ENCODE measurements around the gene PROZ.

The PROZ gene

DNA sequence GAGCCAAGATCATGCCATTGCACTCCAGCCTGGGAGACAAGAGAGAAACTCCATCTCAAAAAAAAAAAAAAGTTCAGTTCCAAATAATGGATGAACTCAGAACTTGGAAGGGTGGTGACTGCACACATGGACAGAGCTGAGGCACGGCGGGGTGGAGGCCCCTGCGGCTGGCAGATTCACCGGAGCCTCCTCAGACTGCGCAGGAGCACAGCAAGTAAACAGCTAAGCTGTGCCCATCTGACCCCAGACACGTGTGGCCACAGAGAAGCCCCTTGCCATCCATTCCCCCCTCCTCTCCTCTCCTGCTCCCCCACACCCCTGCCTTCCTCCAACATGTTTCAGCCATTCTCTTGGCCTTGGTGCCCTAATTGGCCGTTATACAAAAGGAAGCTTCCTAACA lies 15.6 kb upstream of the PROZ start:
- no peak for DNase-seq

GRCh38 chr13:113143466-113144254 lies 14.8 kb upstream of the PROZ start:
- no peak for DNase-seq

GRCh38 chr13:113144255-113144629 lies 14.2 kb upstream of the PROZ start:
- DNase-seq: no peak

- DNase-seq: no peak
Measured at GRCh38 chr13:113145496-113145895, 13.0 kb upstream of the PROZ start.

DNA sequence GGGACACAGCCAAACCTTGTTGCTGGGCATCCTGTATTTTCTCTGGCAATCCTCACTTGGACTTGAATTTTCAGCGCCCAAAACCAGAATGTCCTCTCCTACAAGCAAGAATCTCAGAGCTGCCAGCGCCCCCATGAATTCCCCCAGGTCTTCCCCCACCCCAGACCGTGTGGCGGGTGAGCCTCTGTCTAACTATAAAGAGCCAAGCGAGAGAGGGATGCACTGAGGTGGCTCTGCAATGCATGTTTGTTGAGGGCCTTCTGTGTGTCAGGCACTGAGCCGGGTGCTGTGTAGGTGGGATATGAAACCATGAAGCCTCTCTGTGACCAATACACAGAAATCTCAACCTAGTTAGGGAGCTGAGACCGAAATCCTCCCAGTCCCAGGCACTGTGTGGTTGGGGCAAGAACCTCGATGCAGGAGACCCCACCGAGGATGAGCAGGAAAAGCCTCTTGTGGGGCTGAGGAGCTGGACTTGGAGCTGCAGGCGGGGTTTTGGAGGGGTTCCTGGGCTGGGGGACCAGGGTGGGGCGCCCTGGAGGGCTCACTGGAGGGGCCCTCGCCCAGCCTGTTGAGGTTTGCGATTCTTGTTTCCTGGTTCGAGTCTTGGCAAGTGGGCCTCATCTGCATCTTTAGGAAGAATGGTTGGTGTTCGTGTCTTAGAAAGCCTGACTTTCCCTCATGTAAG lies 12.4 kb upstream of the PROZ start:
- no peak for DNase-seq

DNA sequence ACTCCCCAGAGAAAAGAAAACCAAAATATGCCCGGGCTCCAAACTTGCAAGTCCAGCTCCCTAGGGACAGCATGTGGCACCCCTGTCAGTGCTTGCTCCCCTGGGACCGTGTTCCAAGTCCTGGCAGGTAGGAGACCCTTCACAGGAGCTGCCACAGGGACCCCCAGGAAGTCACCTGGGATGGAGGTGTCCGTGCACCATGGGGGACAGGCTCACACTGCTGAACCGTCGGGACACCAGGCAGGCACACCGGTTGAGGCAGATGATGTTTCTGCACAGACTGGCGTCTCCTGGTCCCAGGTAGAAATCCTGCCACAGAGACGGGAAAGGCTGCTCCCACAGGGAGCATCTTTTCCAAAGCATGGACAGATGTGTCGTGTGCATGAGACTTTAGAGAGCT lies 11.7 kb upstream of the PROZ start:
- DNase-seq: no peak

- DNase-seq: no peak
Measured at GRCh38 chr13:113147206-113147605, 11.2 kb upstream of the PROZ start.

DNA sequence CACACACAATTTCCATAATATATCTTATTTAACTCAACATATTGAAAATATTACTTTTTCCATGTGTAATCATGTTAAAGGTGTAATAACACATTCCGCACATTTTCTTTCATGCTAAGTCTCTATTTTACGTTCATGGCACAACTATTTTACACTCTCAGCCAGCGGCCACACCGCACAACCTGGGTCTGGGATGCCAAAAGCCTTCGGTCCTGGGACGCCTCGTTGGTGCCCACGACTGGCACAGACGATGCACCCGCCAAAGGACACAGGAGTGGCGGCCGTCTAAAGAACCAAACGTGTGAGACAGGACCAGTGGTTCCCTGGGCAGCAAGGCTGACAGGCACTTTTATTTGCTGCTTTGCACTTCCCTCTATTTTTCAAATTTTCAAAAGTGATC lies 10.0 kb upstream of the PROZ start:
- no peak for DNase-seq

DNA sequence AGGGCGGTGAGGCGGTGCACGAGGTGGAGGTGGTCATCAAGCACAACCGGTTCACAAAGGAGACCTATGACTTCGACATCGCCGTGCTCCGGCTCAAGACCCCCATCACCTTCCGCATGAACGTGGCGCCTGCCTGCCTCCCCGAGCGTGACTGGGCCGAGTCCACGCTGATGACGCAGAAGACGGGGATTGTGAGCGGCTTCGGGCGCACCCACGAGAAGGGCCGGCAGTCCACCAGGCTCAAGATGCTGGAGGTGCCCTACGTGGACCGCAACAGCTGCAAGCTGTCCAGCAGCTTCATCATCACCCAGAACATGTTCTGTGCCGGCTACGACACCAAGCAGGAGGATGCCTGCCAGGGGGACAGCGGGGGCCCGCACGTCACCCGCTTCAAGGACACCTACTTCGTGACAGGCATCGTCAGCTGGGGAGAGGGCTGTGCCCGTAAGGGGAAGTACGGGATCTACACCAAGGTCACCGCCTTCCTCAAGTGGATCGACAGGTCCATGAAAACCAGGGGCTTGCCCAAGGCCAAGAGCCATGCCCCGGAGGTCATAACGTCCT lies 9.4 kb upstream of the PROZ start:
- no peak for DNase-seq

DNA sequence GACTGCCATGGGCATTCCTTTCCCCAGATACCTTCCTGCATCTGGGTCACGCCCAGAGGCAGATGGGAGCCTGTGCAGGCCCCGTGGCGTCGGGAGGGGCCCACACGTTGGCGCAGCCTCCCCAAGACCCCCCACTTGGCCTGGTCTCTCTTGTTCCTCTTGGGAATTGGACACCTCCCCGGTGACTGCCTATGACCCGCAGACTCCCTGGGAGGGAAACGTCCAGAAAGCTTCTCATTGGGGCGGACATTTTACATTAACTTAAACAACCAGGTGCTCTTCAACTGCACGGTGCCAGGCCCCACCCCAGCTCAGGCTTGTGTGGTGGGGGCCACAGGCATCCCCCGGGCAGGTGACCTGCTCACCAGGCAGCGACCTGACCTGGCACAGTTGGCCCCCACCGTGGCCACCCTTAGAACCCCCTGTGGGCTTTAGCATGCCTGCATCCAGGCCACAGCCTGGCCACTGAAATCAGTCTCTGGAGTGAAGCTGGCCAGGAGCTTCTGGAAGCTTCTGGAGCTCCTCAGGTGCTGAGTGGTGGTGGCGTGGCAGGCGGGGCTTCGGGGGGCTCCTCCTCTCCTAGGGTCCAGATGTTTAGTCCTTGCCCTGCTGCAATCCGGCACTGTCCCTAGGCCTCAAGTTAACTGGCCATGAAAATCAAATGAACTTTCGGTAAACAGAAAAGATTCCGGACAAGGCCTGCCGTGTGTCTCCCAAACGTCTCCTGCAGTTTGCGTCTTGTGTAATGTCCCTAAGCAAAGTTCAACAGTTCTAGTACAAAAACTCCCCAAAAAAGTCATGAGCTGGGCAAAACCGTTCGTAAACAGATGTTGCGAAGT lies 8.5 kb upstream of the PROZ start:
- DNase-seq: no peak

GRCh38 chr13:113150550-113151365 lies 7.7 kb upstream of the PROZ start:
- DNase-seq: no peak

- peak; percentile 75 for DNase-seq
Measured at GRCh38 chr13:113151745-113152690, 6.4 kb upstream of the PROZ start.

DNA sequence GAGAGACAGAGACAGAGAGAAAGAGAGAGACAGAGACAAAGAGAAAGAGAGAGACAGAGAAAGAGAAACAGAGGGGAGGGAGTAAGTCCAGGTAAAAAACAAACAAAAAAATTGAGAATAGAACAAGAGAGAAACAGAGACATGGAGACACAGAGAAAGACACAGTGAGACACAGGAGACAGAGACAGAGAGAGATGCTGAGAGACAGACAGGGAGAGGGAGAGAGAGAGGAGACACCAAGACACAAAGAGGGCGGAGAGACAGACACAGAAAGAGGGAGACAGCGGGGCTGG lies 5.8 kb upstream of the PROZ start:
- DNase-seq: no peak

DNA sequence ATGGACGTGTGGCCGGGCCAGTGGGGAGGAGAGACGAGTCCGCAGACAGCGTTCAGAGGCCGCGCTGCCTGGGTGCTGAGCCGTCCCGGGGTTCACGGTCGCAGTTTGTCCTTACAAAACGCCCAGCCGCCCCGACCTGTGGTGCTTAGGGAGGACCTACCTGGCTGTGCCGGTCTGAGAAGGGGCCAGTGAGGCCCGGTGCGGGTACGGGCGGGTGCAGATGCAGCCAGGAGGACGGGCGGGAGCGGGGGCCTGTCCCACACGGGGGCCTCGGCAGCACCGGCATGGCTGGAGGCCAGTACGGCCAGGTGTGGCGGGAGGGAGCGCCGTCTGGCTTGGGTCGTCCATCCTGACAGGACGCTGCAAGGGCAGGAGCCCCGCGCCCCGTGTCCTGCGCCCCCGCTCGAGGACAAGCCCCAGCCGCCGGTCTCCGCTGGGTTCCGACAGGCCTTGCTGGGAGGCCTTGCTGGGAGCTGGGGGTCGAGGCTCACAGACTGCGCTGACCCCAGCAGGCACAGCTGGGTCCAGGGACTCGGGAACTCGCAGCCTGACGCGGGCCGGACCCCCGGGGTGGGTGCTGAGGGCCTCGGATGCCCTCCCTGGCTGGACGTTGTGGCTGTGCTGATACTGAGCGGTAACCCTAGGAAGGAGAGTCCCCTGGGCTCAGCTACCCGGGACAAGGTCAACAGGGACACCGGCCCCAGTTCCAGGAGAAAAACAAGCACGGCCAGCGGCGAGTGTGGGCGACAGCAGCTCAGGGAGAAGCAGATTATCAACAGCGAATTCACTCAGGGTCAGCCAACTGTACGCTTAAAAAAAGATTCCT lies 5.3 kb upstream of the PROZ start:
- DNase-seq: no peak

DNA sequence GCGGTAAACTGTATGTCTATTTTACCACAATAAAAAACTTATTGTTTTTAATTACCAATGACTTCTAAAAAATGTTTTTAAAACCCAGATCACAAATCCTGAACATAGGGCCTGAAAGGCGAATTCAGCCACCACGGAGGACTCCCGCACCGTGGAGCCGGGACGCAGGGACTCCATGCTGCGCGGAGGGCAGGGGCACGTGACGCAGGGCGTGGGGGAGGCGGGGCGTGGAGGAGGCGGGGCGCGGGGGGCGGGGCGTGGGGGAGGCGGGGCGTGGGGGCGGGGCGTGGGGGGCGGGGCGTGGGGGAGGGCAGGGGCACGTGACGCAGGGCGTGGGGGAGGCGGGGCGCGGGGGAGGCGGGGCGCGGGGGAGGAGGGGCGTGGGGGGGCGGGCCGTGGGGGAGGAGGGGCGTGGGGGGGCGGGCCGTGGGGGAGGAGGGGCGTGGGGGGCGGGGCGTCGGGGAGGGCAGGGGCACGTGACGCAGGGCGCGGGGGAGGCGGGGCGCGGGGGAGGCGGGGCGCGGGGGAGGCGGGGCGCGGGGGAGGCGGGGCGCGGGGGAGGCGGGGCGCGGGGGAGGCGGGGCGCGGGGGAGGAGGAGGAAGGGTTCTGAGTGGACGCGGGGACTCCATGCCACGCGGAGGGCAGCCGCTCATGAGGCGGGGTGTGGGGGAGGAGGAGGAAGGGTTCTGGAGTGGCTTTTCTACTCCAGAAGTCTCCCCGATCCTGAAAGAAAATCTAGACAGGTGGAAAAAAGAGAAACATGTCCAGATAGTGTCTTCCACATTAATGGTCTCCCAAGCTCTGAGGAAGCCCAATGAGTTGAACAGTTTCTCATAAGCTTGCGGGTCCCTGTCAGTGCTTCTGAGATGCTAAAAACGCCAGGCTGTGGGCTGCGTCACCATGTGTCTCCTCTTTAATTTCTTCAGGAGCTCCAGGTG lies 4.4 kb upstream of the PROZ start:
- DNase-seq: peak; percentile 70

DNA sequence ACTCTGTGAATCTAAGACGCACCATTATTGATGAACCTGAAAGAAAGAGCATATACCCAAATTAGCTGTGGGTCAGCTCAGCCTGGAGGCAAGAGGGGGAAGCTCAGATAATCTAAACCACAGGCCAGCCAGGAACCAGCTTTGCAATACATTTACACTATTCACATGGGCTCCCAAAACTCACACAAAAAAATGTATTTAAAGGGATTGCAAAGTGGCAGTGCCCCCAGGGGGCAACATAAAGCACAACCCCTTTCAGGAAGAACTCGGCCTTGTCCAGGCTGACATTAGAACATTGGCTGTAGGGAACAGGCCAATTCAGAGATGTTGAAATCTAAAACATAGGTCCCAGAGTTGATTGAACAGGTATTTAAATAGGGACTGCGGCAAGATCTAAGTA lies 3.2 kb upstream of the PROZ start:
- no peak for DNase-seq

- DNase-seq: no peak
Measured at GRCh38 chr13:113155982-113156655, 2.3 kb upstream of the PROZ start.

DNA sequence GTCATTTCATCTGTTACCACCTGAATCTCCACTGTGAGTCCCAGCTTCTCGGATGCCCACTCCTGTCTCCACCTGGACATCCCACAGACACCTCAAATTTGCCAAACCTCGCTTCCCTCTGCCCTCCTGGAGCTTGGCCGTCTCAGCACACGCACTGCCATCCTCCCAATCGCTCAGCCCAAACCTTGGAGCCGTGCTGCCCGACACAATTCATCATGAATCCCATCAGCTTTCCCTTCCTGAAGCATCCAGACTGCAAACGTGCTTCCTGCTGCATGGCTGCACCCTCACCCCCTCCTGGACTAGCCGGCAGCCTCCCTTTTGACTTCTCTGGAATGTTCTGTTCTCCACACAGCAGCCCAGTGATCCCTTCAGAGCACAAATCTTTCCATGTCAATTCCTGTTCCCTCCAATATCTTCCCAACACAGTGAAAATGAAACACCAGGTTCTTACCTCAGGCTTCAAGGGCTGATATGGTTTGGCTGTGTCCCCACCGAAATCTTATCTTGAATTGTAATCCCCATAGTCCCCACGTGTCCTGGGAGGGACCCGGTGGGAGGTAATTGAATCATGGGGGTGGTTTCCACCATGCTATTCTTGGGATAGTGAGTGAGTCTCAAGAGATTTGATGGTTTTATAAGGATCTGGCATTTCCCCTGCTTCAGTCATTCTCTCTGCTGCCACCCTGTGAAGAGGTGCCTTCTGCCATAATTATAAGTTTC lies 1.1 kb upstream of the PROZ start:
- no peak for DNase-seq
